Urothelium cell line (cell line): Measurements from ENCODE around the gene ANKRD29.
"Not testable (repeated sequence)": the region's sequence is repeated elsewhere in the genome, so short reads cannot be mapped to it uniquely, and the experiment has no call there.

Experiments
- DNase-seq: peaks from one replicate; pipeline ENCODE4 v3.0.0; 2011; ENCODE audit warnings: low spot score, mixed read lengths
- FAIRE-seq: peaks from 2 replicates; lab custom pipeline; 2011; peaks lifted over from hg19 to GRCh38; lab: Jason Lieb, UNC

The ANKRD29 gene

GRCh38 chr18:23585007-23585871, 77.5 kb downstream of the ANKRD29 start:
- DNase-seq (peak; percentile 3), FAIRE-seq (no peak)

GRCh38 chr18:23584019-23584983, 78.4 kb downstream of the ANKRD29 start:
- DNase-seq (no peak), FAIRE-seq (no peak)

GRCh38 chr18:23583071-23583865, 79.4 kb downstream of the ANKRD29 start:
- FAIRE-seq (no peak), DNase-seq (no peak)

GRCh38 chr18:23580677-23581367, 81.9 kb downstream of the ANKRD29 start:
- FAIRE-seq (no peak), DNase-seq (no peak)

- FAIRE-seq (no peak), DNase-seq (no peak)
These were observed 83.6 kb downstream of the ANKRD29 start for GRCh38 chr18:23578891-23579653.

GRCh38 chr18:23578067-23578701, 84.5 kb downstream of the ANKRD29 start:
- no peak for DNase-seq
- no peak for FAIRE-seq

GRCh38 chr18:23577521-23577920, 85.2 kb downstream of the ANKRD29 start:
- FAIRE-seq, DNase-seq: not testable (repeated sequence)

GRCh38 chr18:23575309-23575651, 87.4 kb downstream of the ANKRD29 start:
- DNase-seq (no peak), FAIRE-seq (no peak)

GRCh38 chr18:23574611-23575308, 88.0 kb downstream of the ANKRD29 start:
- FAIRE-seq, result no peak
- no peak for DNase-seq

GRCh38 chr18:23573626-23574431, 88.9 kb downstream of the ANKRD29 start:
- FAIRE-seq, result no peak
- peak; percentile 15 for DNase-seq

- DNase-seq (no peak), FAIRE-seq (no peak)
These were observed 89.7 kb downstream of the ANKRD29 start for GRCh38 chr18:23573020-23573419.

GRCh38 chr18:23572570-23572969, 90.1 kb downstream of the ANKRD29 start:
- FAIRE-seq, result no peak
- no peak for DNase-seq

GRCh38 chr18:23572012-23572411, 90.7 kb downstream of the ANKRD29 start:
- no peak for FAIRE-seq

GRCh38 chr18:23570912-23571504, 91.7 kb downstream of the ANKRD29 start:
- FAIRE-seq, result no peak
- DNase-seq, result no peak

More at GRCh38 chr18:23572012-23572411, 90.7 kb downstream of the ANKRD29 start:
- no peak for DNase-seq

- no peak for FAIRE-seq
- DNase-seq, result no peak
These were observed 93.2 kb downstream of the ANKRD29 start for GRCh38 chr18:23569299-23570063.
